GM19438 (cell line): ENCODE data around the gene KCNAB1.
"Not testable (repeated sequence)": the region's sequence is repeated elsewhere in the genome, so short reads cannot be mapped to it uniquely, and the experiment has no call there.

Experiments
- ATAC-seq: cut with Tn5 transposase; IDR thresholded peaks from one replicate; pipeline ENCODE4 v1.9.1; 2021; ENCODE audit warnings: low read depth; ENCODE audit not compliant: unreplicated experiment

KCNAB1 gene

DNA sequence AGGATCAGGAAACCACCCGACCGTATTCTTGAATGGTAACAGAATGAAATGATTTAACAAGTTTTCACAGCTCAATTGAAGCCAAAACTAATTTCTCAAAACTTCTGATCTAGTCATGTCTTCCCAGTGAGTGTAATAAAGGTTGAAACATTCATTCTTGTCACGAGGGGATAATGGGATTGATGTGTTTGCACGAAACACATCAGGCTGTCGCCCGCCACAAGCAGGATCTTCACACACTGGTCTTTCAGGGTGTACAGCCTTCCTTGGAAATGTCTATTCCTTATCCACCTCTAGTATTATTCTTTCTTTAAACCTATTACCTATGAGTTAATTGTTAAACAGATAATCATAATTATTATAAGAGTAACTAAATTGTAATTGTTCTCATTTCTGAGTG lies 94.3 kb downstream of the KCNAB1 start:
- no peak for ATAC-seq

DNA sequence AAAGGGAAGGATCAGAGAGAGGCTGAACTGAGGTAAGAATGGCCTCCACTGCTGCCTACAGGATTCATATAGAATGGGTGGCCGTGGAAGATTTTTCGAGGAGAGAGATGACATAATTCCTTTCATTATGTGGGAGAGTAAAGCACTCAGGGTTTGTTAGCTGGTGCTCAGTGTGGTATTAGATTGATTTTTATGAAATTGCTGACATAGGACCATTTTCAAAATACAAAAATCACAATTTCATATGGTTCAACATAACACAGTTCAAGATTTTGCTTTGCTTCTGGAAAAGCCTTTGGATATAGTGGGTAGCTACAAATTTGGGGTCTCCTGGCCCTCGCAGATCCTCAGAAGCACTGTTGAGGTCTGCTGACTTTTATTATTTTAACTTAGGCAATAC lies 95.4 kb downstream of the KCNAB1 start:
- no peak for ATAC-seq

DNA sequence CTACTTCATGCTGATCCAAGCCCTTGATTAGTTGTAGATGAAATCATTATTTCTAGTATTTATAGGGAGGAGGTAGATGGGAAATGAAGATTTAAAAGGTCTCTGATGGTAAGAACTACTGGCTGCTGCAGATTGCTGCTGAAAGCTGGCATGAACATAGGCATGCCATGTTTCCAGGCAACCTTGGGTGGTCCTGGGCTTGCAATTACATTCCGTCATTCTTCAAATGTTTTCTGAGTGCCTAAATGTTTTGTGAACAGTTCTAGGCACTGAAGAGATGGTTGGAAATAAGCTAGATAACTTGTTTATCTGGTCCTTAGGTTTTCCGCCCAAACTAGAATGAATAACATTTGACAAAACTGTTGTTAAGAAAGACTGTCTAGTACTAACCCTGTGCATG lies 95.8 kb downstream of the KCNAB1 start:
- ATAC-seq = no peak

DNA sequence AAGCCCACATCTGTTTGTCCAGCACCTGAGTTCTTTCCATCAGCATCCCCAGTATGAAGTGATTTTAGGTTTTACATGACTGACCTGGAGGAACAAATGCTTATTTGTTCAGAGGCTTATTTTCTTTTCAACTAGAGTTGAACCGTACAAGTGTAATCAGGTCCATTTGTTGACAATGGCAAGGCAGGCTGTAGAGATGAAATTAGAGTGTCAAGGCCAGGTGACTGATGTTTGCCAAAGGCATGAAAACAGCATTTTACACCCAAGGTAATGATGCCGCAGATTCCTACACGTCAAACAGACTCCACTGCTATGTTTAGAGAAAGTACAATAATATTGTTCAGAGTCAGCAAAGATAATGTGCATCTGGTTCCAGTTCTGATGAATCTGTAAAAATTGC lies 96.5 kb downstream of the KCNAB1 start:
- no peak for ATAC-seq

DNA sequence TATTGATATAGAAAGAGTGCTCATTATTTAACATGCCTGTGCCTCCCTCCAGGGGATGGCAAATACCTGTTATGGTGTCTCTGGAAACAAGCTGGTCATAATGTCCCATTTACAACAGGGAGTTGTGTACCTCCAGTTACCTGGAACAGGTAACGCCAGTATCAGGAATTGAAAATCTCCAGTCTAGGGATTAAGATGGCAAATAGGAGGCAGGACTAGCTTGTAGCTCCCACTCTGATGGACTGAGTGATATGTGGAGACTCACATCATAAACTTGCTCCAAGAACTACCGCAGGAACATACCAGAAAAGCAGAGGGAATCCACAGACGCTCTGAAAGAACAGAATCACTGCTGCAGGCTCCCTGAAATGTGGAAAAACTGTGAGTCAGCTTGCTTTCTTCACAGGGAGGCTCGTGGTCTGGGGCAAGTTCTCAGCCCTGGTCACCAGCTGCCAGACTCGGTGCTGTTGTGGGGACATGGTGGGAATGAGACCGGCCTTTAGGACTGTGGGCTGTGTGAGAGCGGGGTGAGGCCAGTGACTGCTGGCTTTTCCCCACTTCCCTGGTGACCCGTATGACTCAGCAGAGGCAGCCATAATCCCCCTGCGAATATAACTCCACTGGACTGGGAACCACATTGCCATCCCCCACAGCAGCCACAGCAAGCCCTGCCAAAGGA lies 97.4 kb downstream of the KCNAB1 start:
- no peak for ATAC-seq

DNA sequence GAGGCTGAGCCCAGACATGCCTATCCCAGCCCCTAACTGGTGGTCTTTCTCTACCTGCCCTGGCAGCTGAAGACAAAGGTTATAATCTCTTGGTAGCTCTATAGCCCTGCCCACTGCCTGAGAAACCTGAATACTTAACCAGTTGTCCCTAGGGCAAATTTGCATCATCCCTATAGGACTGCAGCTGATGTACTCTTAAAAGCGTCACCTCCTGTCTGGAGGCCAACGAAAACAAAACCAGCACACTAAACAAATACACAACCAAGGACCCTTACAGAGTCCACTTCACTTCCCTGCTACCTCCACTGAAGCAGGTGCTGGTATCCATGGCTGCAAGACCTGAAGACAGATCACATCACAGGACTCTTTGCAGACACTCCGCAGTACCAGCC lies 98.0 kb downstream of the KCNAB1 start:
- ATAC-seq = no peak

DNA sequence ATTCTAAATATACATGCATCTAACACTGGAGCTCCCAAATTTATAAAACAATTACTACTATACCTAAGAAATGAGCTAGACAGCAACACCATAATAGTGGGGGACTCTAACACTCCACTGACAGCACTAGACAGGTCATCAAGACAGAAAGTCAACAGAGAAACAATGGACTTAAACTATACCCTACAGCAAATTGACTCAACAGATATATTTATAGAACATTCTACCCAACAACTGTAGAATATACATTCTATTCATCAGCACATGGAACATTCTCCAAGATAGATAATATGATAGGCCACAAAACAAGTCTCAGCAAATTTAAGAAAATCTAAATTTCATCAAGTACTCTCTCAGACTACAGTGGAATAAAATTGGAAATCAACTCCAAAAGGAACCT lies 102.0 kb downstream of the KCNAB1 start:
- ATAC-seq = not testable (repeated sequence)

DNA sequence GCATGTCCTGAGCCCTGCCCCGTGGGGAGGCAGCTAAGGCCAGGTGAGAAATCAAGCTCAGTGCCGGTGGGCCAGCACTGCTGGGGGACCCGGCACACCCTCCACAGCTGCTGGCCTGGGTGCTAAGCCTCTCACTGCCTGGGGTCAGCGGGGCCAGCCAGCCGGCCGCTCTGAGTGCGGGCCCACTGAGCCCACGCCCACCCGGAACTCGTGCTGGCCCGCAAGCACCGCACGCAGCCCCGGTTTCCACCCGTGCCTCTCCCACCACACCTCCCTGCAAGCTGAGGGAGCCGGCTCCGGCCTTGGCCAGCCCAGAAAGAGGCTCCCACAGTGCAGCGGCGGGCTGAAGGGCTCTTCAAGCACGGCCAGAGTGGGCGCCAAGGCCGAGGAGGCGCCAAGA lies 103.7 kb downstream of the KCNAB1 start:
- ATAC-seq = not testable (repeated sequence)

DNA sequence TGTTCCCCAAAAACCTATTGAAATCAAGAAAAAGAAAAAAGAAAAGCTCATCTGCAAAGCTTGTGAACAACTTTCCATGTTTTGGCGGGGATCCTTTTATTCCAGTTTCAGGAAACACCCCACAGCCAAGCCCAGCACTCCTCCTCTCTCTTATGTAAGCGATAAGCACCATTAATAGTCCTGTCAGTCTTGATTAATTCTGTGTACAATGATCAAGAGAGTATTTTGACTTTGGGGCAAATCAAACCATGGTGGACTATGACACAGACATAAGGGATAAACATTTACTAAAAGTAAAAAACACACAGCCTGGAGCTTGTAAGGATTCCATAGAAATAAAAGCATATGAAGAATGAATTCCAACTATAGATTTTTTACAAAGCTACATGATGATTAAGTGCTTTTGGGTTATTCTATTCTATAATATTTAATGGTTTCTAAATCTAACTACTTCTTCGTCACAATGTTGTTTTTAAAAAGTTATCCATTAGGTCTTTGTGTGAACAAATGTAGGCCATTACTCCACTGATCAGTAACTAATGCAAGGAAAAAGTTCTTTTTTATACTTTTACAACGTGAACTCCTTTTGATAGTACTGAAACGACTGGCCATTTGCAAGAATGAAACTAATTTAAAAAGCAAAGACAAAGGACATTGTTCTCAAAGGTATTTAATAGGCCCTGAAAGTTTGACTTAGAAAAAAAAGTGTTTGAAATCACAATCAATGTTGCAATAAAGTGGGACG lies 106.5 kb downstream of the KCNAB1 start:
- no peak for ATAC-seq

DNA sequence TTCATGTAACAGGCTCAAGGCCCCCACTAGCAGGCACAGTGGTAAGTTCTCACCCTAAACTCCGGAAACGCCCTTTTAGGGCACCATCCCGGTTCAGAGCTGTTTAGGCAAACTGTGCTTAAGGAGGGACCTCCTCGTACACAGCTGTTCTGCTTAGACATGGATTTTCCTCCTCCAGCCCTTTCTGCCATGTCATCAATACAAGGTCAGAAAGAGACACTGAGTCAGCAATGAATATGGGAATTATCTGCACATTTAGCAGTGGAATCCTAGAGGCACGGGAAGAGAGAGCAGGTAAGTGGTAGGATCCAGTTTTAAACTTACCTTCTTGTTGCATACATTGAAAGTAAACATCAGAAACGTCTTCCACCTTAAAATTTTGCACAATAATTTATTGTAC lies 107.3 kb downstream of the KCNAB1 start:
- ATAC-seq = no peak

DNA sequence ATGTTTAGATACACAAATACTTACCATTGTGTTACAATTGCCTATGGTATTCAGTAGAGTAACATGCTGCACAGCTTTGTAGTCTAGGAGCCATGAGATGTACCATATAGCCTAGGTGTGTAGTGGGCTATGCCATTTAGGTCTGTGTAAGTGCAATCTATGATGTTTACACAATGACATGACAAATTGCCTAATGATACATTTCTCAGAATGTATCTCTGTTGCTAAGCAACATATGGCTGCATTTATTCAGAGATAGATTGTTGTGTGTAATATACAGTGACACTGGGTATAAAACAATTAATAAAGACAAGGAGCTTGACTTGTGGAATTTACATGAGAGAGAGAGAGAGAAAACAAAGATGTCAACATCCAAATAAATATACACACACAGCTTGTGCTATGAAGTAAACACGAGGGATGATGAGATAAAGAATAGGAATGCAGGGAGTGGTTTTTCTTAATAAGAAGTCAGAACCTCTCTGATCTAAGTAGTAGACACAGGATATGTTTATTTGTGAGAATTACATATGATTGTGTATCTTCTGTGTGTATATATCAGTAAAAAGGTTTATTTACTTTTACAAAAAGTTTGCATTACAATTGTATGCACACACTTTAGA lies 110.0 kb downstream of the KCNAB1 start:
- no peak for ATAC-seq

DNA sequence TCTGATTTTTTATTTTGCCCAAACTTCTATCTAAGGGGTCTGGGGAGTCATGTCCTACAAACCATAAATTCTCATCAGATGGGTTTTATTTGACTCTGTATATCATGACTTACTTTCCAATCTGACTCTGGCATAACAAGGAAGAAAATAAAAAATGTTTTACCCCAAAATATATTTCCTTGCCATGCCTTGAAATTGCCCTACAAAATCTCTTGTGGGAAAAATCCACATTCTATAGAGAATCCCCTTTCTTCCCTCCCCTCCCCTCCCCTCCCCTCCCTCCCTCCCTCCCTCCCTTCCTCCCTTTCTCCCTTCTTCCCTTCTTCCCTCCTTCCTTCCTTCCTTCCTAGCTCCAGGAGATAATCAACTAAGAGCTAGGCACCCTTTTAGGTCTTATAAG lies 110.8 kb downstream of the KCNAB1 start:
- not testable (repeated sequence) for ATAC-seq

DNA sequence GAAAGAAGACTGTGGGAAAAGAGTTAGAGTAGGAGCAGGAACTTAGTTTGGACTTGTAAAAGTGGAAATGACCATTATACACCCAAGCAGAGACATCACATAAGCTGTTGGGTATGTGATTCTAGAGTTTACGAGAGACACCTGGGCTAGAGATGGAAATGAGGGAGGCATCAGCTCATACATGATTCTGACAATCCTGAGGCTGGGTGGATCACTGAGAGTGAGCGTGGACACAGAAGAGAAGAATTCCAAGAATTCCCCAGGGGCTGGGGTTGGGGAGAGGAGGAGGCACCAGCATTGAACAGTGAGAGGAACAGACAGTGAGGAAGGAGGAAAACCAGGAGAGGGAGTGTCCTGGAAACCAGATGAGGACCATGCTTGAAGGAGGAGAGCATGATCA lies 113.5 kb downstream of the KCNAB1 start:
- ATAC-seq = no peak

DNA sequence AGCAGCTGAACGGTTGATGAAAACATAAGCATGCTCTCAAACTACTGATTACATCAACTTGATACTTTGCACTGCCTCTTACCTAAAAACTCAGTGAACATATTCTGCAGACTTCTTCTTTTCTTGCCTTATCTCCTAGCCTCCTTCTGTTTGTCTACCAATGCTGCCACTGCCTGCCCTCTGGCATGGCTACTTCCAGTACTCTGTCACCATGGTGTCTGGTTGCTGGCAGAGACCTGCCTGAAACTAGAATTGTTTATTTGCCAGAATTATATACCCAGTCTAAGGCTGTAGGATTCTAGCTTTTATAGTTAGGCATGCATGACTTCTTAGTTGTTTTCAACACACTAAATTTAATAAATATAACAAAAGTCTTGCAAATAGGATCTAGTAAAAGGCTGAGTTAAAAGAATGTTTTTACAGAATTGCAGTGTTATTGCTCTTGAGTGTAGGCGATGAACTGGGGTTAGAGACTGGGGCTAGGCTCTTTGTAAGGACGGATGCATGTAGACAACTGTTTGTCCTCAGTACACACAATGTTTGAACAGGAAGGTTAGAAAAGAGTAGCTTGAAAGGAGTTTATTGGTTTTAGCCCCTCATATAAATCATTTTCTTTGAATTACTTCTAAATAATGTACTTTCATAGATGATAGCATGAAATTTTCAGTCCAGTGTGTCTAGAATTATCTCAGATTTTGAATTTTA lies 116.3 kb downstream of the KCNAB1 start:
- no peak for ATAC-seq

DNA sequence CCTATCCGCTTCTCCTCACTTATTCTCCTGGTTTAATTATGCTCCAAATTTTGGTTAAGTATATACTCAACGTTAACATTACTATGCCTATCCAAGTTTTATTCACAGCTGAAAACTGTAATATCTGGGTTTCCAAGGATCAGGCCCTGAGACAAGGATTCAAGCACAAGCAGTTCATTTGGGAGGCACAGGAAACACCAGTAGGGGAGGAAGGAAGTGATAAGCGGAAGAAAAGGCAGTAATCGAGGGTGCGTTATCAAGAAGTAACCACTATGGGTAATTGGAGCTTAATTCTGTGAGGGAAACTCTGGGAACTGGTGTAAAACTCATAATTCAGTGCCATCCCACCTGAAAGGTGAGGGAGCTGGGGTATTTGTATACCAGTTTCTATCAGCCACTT lies 120.3 kb downstream of the KCNAB1 start:
- no peak for ATAC-seq

DNA sequence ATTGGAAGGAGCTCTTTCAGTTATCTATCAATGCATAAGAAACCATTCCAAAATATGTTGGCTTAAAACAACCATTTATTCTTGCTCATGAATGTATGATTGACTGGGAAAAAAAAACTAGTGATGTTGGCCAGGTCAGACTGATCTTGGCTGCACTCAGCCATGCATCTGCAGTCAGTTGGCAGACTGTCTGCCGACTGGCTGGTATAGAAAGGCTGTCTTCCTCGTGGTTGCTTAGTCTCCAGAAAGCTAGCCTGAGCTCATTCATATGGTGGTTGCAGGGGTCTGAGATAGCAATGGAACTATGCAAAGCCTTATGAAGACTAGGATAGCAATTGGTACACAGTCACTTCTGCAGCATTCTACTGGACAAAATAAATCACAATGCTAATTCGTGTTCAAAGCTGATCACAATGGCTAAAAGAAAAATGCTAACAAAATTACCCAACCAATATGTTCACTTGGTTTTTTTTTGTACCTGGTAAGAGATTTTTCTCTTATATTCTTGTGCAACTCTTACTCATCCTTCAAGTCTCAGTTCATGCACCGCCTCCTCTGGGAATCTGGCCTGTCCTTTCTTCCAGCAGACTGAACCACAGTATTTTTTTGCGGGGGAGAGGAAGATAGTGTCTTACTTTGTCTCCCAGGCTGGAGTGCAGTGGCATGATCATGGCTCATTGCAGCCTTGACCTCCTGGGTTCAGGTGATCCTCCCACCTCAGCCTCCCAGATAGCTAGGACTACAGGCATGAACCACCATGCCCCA lies 126.8 kb downstream of the KCNAB1 start:
- no peak for ATAC-seq

DNA sequence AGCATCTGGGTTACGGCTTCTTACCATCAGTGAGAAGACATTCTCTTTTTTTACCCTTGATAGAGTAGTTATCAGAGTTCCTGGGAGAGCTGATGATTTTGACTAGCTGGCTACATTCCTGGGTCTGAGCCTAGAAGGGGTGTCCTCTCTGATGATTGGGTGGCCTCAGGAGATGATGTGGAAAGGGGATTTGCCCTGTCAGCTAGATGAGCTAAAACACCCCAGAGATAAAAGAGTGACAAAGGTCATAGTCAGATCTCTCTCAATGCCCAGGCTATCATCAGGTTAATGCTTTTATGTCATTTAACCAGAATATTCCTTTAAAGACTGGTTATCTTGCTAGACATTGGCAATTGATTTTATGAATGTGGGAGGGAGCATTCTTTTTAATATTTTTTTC lies 130.2 kb downstream of the KCNAB1 start:
- ATAC-seq = no peak

DNA sequence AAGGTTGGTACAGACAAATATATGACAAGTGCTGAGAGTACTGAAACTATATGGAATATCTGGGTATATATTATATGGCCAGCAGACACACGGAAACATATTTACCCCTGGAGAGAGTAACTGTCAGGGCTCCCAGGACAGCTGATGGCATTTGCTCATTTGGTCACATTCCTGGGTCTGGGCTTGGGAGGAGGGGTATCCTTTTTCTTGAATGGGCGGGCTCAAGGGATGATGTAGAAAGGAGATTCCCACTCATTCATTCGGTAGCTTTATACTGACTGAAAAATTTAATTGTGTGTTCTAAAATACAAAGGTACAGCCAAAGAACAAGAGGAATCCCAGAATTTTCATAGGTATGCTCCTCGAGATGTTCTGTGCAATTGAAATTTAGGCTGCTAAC lies 131.0 kb downstream of the KCNAB1 start:
- no peak for ATAC-seq

DNA sequence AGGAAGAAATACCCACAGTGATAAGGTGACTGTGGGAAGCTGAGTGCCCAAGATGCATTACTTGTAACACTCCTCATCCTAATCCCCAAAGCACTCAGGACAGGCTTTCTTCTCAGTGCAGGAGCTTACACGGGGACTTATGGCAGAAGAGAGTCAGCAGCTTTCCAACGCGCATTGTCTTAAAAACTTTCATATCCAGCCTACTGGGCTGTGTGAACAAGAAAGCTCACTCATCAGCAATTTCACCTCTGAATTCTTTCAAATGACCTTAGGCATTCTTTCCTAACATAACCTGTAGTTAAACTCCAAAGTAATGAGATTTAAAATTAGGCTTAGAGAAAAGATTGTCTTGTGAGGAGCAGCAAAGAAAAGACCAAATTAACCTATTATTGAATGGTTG lies 132.3 kb downstream of the KCNAB1 start:
- no peak for ATAC-seq

DNA sequence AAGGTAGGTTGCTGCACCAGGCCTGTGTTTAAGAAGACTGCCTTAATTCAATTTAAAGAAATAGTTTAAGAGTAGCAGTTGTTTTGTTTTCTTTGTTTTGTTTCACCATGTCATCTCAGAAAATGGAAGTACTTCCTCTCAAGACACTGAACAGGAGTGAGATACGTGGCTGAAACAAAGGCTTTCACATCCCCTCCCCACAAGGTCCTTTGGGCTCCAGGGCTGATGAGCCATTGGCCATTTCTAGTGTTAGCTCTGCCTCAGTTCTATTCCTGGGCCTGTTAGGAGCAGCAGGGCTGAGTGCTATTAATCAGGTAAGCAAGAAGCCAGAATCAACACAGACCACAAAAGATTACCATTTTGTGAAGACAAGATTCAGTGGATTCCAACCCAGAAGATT lies 132.8 kb downstream of the KCNAB1 start:
- ATAC-seq = peak; percentile 77

DNA sequence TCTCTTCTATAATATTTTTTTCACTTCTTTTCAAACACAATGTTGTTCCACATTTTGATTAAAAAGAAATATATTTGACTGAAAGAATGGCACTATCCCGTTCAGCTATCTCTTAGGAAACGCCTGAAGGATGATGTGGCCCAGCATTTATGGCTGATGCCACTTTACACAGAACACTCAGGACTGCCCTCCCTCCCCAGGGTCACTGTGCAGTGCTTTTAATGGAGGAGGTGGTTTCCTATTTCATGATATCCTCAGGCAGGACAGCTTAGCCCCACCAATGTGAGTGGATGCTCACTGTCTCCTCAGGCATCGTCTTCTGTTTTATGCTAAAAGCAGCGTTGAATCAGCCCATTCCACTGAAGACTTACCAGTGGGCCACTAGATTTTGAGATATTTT lies 135.9 kb downstream of the KCNAB1 start:
- no peak for ATAC-seq
